Measurements from ENCODE around the gene DENND5B.
"Not testable (repeated sequence)": the region's sequence is repeated elsewhere in the genome, so short reads cannot be mapped to it uniquely, and the experiment has no call there.

The DENND5B gene

GRCh38 chr12:31590642-31591379, at the start of gene DENND5B:
TSS of gene DENND5B (minus strand) at chr12:31591136. CDS start at chr12:31590832, 304 bp downstream.
- DNase-seq (ENCODE audit: low read depth, low spot score) = no peak

- no peak for DNase-seq (ENCODE audit: low read depth, low spot score)
Measured at GRCh38 chr12:31634620-31635019, 43.7 kb upstream of the DENND5B start.

DNA sequence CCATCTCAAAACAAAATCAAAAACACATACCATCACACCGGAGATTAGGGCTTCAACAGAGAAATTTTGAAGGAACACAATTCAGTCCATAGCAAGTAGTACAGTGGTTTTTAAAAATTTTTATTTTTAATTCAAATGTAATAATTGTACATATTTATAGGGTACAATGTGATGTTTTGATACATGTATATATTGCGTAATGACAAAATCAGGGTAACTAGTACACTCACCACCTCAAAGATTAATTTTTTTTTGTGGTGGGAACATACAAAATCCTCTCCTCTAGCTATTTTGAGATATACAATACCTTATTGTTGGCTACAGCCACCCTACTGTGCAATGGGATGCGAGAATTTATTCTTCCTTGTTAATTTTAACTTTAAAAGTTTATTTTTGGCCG, 42.5 kb upstream of the DENND5B start:
- DNase-seq (ENCODE audit: low read depth, low spot score) = no peak

GRCh38 chr12:31631809-31632208, 40.9 kb upstream of the DENND5B start:
- no peak for DNase-seq (ENCODE audit: low read depth, low spot score)

- no peak for DNase-seq (ENCODE audit: low read depth, low spot score)
Measured at GRCh38 chr12:31631023-31631724, 40.2 kb upstream of the DENND5B start.

- DNase-seq (ENCODE audit: low read depth, low spot score) = no peak
Measured at GRCh38 chr12:31629756-31630732, 39.1 kb upstream of the DENND5B start.

GRCh38 chr12:31627456-31628054, 36.6 kb upstream of the DENND5B start:
- DNase-seq (ENCODE audit: low read depth, low spot score) = no peak

- no peak for DNase-seq (ENCODE audit: low read depth, low spot score)
Measured at GRCh38 chr12:31626270-31626995, 35.5 kb upstream of the DENND5B start.

- DNase-seq (ENCODE audit: low read depth, low spot score) = no peak
Measured at GRCh38 chr12:31622038-31622437, 31.1 kb upstream of the DENND5B start.

GRCh38 chr12:31620311-31620710, 29.4 kb upstream of the DENND5B start:
- no peak for DNase-seq (ENCODE audit: low read depth, low spot score)

DNA sequence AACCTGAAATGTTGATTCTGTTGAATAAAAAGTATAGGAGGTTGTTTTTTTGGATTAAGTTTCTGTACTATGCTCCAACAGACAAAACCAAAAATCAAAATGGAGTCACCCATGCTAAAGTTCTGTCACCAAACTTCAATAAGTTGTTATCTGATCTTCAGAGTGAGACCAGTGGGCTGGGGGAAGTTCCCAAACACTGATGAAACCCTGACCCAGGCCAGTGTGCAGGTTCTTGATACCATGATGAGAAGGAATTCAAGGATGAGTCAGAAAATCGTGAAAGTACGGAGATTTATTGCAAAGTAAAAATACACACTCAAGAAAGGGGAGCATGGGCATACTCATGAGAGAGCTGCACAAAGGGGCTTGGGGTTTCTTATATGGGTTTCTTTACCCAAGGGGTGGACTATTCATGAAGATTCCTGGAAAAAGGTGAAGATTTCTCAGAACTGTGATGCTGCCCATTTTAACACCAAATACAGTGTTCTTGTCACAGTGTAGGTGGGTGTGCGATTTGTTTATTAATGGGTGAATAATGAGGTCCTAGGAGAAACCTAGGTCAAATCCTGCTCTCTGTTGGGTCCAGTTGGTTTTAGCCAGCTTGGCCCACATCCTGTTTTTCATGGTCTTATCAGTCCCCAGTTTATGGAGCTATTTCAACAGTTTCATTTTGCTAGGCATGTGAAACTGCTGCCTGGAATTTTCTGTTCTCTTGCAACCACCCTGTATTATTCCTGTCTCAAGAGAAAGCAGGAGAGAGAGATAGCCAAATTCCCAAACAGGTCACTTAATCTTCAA, 27.5 kb upstream of the DENND5B start:
- no peak for DNase-seq (ENCODE audit: low read depth, low spot score)

- no peak for DNase-seq (ENCODE audit: low read depth, low spot score)
Measured at GRCh38 chr12:31612819-31613218, 21.9 kb upstream of the DENND5B start.

DNA sequence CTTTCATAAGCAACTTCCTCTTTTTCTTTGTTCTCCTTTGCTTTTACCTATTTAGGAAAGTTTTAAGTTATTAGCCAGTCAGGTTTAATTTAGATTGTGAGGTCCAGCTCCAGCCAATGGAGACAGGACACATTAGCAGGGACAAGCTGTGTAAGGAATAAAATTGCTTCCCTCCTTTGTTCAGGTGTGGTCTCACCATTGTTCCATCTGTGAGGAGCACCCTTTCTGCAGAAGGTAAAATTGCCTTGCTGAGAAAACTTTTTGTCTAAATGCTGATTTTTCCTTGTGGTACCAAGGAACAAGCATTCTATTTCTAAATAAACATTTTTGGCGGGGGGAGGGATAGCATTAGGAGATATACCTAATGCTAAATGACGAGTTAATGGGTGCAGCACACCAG, 17.4 kb upstream of the DENND5B start:
- DNase-seq (ENCODE audit: low read depth, low spot score) = not testable (repeated sequence)

GRCh38 chr12:31605531-31605930, 14.6 kb upstream of the DENND5B start:
- DNase-seq (ENCODE audit: low read depth, low spot score) = no peak

DNA sequence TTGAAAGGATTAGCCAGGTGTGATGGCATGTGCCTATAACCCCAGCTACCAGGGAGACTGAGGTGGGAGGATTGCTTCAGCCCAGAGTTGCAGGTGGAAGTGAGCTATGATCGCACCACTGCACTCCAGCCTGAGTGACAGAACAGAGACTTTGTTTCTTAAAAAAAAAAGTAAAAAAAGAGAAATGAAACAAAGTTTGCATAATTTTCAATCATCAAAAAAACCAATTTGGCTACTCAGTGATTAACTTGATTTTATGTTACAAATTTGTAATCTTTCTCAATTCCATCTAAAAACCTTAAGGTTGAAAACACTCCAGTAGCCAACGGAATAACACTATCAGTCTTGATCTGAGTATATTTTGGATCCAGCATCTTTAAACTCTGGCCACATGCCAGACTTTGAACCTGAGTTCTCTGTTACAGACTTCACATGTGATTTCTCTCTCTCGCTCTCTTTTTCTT, 12.6 kb upstream of the DENND5B start:
- DNase-seq (ENCODE audit: low read depth, low spot score) = no peak

GRCh38 chr12:31600750-31601149, 9.8 kb upstream of the DENND5B start:
- no peak for DNase-seq (ENCODE audit: low read depth, low spot score)

- DNase-seq (ENCODE audit: low read depth, low spot score) = no peak
Measured at GRCh38 chr12:31600252-31600651, 9.3 kb upstream of the DENND5B start.

DNA sequence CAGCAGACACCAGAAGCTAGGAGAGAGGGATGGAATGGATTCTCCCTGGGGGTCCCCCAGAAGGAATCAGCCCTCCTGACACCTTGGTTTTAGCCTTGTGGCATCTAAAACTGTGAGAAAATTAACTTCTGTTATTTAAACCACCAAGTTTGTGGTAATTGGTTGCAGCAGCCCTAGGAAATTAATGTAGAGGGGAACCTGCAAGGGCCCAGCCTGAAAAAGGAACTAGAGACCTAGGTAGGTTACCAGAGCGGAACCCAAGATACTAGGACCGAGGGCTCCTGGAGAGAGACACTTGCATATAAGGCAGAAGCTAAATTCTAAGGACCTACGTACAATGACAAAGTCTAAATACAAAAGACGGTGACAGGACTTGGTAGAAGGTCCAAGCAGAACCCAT, 8.1 kb upstream of the DENND5B start:
- DNase-seq (ENCODE audit: low read depth, low spot score) = no peak

GRCh38 chr12:31597066-31597465, 6.1 kb upstream of the DENND5B start:
- no peak for DNase-seq (ENCODE audit: low read depth, low spot score)

- no peak for DNase-seq (ENCODE audit: low read depth, low spot score)
Measured at GRCh38 chr12:31594681-31595080, 3.7 kb upstream of the DENND5B start.

Measured in activated CD4-positive, CD25-positive, alpha-beta regulatory T cell treated with anti-CD3 and anti-CD28 coated beads, Interleukin-2, amount 50 U/mL, for 16 hours (primary cell).